Sigmoid colon (tissue), 7 donors: ENCODE results near the gene MYO1H. TPM values are rescaled to one million over a fixed set of nuclear protein-coding genes. Genes with fewer than 3 reads are reported as not detected.

ENCODE experiments used
- DNase-seq: peaks from one replicate; pipeline ENCODE4 v3.0.0-alpha.2; 2019
- H3K27ac ChIP-seq, 4 donors: fragments of 200-600 bp; sonication (generic); one replicate each; pipeline ENCODE4 v1.5.1; 2016 to 2019; ENCODE audit warnings: mild to moderate bottlenecking in 1 of 4
- H3K27me3 ChIP-seq, 3 donors: fragments of 200-600 bp; sonication (generic); one replicate each; pipeline ENCODE4 v1.5.1; 2019; ENCODE audit warnings: mild to moderate bottlenecking in 1 of 3
- H3K36me3 ChIP-seq, 4 donors: fragments of 200-600 bp; sonication (generic); one replicate each; pipeline ENCODE4 v1.5.1; 2016 to 2019
- H3K4me1 ChIP-seq, 4 donors: fragments of 200-600 bp; sonication (generic); one replicate each; pipeline ENCODE4 v1.5.1; 2017 to 2019
- H3K4me3 ChIP-seq, 4 donors: fragments of 200-600 bp; sonication (generic); one replicate each; pipeline ENCODE4 v1.5.1; 2017 to 2019; ENCODE audit warnings: mild to moderate bottlenecking in 2 of 4, moderate library complexity in 1 of 4
- H3K9me3 ChIP-seq, 4 donors: fragments of 200-600 bp in 3 of 4; sonication (generic) in 3 of 4; one replicate each; pipeline versions ENCODE4 v1.5.1 to v1.6.1; 2013 to 2019
- EP300 ChIP-seq, 4 donors: sonication (generic); formaldehyde crosslinking; IDR thresholded peaks; one replicate each; pipeline ENCODE4 v1.6.1; 2017; ENCODE audit warnings: antibody characterized with exemption in 4 of 4
- POLR2A ChIP-seq, 2 donors: fragments of 450-650 bp; IDR thresholded peaks; one replicate each; pipeline ENCODE4 v1.6.1; 2016; ENCODE audit warnings: antibody characterized with exemption in 2 of 2, mild to moderate bottlenecking in 2 of 2, moderate library complexity in 2 of 2
- POLR2AphosphoS5 ChIP-seq, 4 donors: sonication (generic); formaldehyde crosslinking; IDR thresholded peaks; one replicate each; pipeline ENCODE4 v1.6.1; 2017; ENCODE audit warnings: antibody characterized with exemption in 4 of 4
- WGBS, 2 donors: extraction: QIAGEN DNeasy Blood & Tissue Kit; methylation state at CpG; one replicate each; pipeline ENCODE4 v1.1.7; 2013; 5-methylcytosine and 5-hydroxymethylcytosine counted together
- intact Hi-C: fragments of 100-400 bp; cut with DNase I; formaldehyde crosslinking; loops from one replicate; pipeline ENCODE4 v1.15.1; 2023
- polyA plus RNA-seq, 3 donors: library from polyadenylated mRNA; stranded (reverse); fragments of 200-250 nt; gene quantifications; one replicate each; pipeline ENCODE4 v1.2.3, GENCODE V29; 2013
- total RNA-seq, 4 donors: library from RNA; depleted of rRNA; stranded (reverse); fragments of >200 nt; gene quantifications; one replicate each; pipeline ENCODE4 v1.1.0, GENCODE V29; 2016
- TF ChIP-seq, protein P1 (sequence below), 4 experiments: fragments of 450-650 bp in 3 of 4; fragments of 200-600 bp in 1 of 4; IDR thresholded peaks; one replicate each; pipeline ENCODE4 v1.5.1; 2016 to 2019; ENCODE audit warnings: antibody characterized with exemption in 4 of 4, mild to moderate bottlenecking in 3 of 4, moderate library complexity in 2 of 4
- donor health status: healthy with polysubstance abuse.
- donor health status: Bipolar disorder and iron deficiency.
- donor health status: healthy.

MYO1H gene
- total and polyA plus RNA-seq, 7 donors: 0.07 TPM; not detected in 6

DNA sequence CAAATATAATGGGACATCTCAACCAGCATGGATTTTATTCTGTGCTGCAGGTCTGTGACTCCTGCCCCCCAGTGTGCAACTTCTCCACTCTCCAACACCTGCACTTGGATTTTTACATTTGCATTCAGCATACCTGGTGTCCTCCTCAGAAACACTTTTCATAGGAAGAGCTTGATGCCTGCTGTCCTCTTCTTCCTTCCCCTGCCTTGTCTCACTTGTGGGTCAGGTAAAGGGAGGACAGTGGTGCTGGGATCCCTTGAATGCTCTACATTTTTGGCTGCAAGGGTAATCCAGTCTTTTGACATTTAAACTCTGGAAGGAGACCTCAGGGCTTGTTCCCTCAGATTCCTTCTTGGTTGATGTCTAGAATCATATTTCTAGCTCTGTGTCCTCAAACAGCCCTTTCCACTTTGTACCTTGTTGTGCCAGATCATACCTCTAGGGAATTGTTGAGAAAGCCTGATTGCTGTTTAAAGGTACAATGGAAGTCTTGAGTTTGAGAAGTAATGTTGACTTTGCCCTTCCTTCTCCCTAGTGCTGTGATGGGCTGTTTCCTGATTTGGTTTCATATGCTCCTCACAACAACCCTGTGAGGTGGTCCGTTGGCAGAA lies 142.4 kb downstream of the MYO1H start:
- TF ChIP-seq POLR2AphosphoS5 (IDR thresholded peaks at IDR 0.05) (no peak), POLR2A (IDR thresholded peaks at IDR 0.05) (no peak), EP300 (IDR thresholded peaks at IDR 0.05) (no peak)
- TF ChIP-seq, protein P1, sequence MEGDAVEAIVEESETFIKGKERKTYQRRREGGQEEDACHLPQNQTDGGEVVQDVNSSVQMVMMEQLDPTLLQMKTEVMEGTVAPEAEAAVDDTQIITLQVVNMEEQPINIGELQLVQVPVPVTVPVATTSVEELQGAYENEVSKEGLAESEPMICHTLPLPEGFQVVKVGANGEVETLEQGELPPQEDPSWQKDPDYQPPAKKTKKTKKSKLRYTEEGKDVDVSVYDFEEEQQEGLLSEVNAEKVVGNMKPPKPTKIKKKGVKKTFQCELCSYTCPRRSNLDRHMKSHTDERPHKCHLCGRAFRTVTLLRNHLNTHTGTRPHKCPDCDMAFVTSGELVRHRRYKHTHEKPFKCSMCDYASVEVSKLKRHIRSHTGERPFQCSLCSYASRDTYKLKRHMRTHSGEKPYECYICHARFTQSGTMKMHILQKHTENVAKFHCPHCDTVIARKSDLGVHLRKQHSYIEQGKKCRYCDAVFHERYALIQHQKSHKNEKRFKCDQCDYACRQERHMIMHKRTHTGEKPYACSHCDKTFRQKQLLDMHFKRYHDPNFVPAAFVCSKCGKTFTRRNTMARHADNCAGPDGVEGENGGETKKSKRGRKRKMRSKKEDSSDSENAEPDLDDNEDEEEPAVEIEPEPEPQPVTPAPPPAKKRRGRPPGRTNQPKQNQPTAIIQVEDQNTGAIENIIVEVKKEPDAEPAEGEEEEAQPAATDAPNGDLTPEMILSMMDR (IDR thresholded peaks at IDR 0.05): no peak
- H3K27ac ChIP-seq: no peak overlapping the region
- no peaks in the 10 kb centered on the region for H3K27me3 ChIP-seq
- WGBS, 2 donors: 80 to 91% methylated on average over 1 of the region's 1 CpG
- intact Hi-C loops: no loop called here
- no peak overlapping the region for H3K4me3 ChIP-seq
- H3K36me3 ChIP-seq: peaks cover 51 to 100% (median 77%) of the 10 kb centered on the region in 4 donors
- no peaks in the 10 kb centered on the region for H3K4me1 ChIP-seq
- DNase-seq: no peak
- no peaks in the 10 kb centered on the region for H3K9me3 ChIP-seq

DNA sequence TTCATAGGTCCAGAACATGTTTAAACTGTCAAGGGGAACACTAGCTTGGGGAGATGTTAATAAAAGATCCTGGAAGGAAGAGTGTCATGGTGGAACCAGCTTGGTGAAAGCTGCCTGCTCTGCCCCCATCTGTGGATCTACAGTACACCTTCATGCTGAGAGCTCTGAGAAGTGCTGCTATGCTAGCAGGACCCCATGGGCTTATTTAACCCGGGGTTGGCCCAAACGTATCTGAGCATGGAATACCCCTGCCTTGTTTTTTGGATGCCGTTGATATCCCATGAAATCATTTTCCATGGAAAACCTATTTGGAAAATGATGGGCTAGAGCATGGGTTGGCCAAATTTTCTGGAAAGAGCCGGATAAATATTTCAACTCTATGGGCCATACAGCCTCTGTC lies 144.0 kb downstream of the MYO1H start:
- Histone ChIP-seq H3K36me3 (peaks cover 36 to 100% (median 68%) of the 10 kb centered on the region in 4 donors), H3K4me3 (no peak overlapping the region), H3K27ac (no peak overlapping the region), H3K9me3 (no peaks in the 10 kb centered on the region), H3K4me1 (no peaks in the 10 kb centered on the region), H3K27me3 (no peaks in the 10 kb centered on the region)
- intact Hi-C loops: no loop called here
- 94 to 96% methylated on average over 4 of the region's 4 CpGs for WGBS, 2 donors
- no peak for DNase-seq
- TF ChIP-seq, protein P1 (IDR thresholded peaks at IDR 0.05): no peak
- TF ChIP-seq EP300 (IDR thresholded peaks at IDR 0.05) (no peak), POLR2A (IDR thresholded peaks at IDR 0.05) (no peak), POLR2AphosphoS5 (IDR thresholded peaks at IDR 0.05) (no peak)

DNA sequence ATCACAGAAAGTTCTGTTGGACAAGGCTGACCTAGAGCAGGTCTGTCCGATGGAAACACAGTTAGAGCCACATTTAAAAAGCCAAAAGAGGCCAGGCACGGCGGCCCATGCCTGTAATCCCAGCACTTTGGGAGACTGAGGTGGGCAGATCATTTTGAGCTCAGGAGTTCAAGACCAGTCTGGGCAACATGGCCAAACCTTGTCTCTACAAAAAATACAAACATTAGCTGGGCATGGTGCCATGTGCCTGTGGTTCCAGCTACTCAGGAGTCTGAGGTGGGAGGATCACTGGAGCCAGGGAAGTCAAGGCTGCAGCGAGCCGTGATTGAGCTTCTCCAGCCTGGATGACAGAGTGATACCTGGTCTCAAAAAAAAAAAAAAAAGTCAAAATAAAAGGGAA lies 144.7 kb downstream of the MYO1H start:
- TF ChIP-seq POLR2A (IDR thresholded peaks at IDR 0.05): no peak
- TF ChIP-seq POLR2AphosphoS5 (IDR thresholded peaks at IDR 0.05): no peak
- no peak for TF ChIP-seq EP300 (IDR thresholded peaks at IDR 0.05)
- TF ChIP-seq, protein P1 (IDR thresholded peaks at IDR 0.05): no peak
- WGBS, 2 donors: 86 to 95% methylated on average over 5 of the region's 5 CpGs
- Histone ChIP-seq H3K4me3 (no peak overlapping the region), H3K27ac (no peak overlapping the region), H3K9me3 (no peaks in the 10 kb centered on the region), H3K27me3 (no peaks in the 10 kb centered on the region), H3K36me3 (peaks cover 29 to 100% (median 61%) of the 10 kb centered on the region in 4 donors), H3K4me1 (no peaks in the 10 kb centered on the region)
- intact Hi-C loops: no loop called here
- DNase-seq: no peak

DNA sequence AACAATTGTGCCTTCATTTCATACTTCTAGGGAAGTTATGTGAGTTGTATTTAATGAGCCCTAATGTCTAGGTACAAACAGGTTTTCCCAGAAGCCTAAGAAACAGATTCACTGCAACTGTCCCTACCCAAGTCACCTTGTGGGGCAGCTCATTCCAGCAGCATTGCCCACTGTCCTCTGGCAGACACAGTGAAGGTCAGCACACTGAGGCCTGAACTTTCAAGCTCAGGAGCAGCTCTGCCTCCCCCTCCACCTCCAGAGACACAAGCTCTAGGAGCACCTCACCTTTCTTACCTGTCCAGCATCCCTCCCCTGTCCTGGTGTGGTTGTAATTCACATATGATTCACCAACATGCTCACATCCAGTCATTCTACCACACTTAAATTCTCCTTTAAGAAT lies 145.4 kb downstream of the MYO1H start:
- TF ChIP-seq POLR2AphosphoS5 (IDR thresholded peaks at IDR 0.05): no peak
- TF ChIP-seq POLR2A (IDR thresholded peaks at IDR 0.05): no peak
- no peak for TF ChIP-seq EP300 (IDR thresholded peaks at IDR 0.05)
- TF ChIP-seq, protein P1 (IDR thresholded peaks at IDR 0.05): no peak
- no peak for DNase-seq
- no peaks in the 10 kb centered on the region for H3K9me3 ChIP-seq
- intact Hi-C loops: no loop called here
- H3K4me3 ChIP-seq: no peak overlapping the region
- H3K27ac ChIP-seq: no peak overlapping the region
- no peaks in the 10 kb centered on the region for H3K27me3 ChIP-seq
- no peaks in the 10 kb centered on the region for H3K4me1 ChIP-seq
- H3K36me3 ChIP-seq: peaks cover 26 to 100% (median 61%) of the 10 kb centered on the region in 4 donors

DNA sequence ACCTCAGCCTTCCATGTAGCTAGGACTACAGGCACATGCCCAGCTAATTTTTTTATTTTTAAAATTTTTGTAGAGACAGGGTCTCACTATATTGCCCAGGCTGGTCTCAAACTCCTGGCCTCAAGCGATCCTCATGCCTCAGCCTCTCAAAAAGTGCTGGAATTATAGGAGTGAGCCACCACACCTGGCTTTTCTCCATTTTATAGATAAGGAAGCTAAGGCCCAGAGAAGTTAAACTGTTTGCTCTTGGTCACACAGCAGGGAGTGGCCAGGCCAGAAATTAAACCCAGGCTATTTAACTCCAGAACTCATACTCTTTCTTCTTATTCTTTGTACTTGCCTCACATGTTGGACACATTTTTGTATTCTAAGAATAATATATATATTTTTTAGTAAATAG lies 146.2 kb downstream of the MYO1H start:
- no peaks in the 10 kb centered on the region for H3K4me1 ChIP-seq
- intact Hi-C loops: no loop called here
- TF ChIP-seq EP300 (IDR thresholded peaks at IDR 0.05) (no peak), POLR2A (IDR thresholded peaks at IDR 0.05) (no peak), POLR2AphosphoS5 (IDR thresholded peaks at IDR 0.05) (no peak)
- TF ChIP-seq, protein P1 (IDR thresholded peaks at IDR 0.05): no peak

More for the DNA sequence above, 146.2 kb downstream of the MYO1H start:
- WGBS, 2 donors: 98% methylated on average over 1 of the region's 1 CpG
- Histone ChIP-seq H3K27me3 (no peaks in the 10 kb centered on the region), H3K9me3 (no peaks in the 10 kb centered on the region), H3K4me3 (no peak overlapping the region), H3K27ac (no peak overlapping the region), H3K36me3 (peaks cover 23 to 100% (median 62%) of the 10 kb centered on the region in 4 donors)
- DNase-seq: no peak
